K562 (cell line): ENCODE data around the gene GUK1. TPM values are rescaled to one million over a fixed set of nuclear protein-coding genes. Genes with fewer than 3 reads are reported as not detected.
A peak's percentile ranks its signal among the peaks of the same experiment; 100 is the strongest.

Source experiments
- EGR1 ChIP-seq: fragments of 450-650 bp; conservative IDR thresholded peaks from 2 replicates; pipeline ENCODE4 v1.6.1; 2017; ENCODE audit warnings: mild to moderate bottlenecking
- FOXA3 ChIP-seq, 2 experiments: fragments of 450-650 bp in 1 of 2; sonication (generic) in 1 of 2; formaldehyde crosslinking; IDR thresholded peaks in 1 of 2; conservative IDR thresholded peaks in 1 of 2; 2 replicates each; pipeline versions ENCODE4 v1.4.0 to v1.8.0; 2020 to 2022; ENCODE audit warnings: mild to moderate bottlenecking in 2 of 2, missing genetic modification reagents in 1 of 2
- FOXK2 ChIP-seq, 2 experiments: fragments of 450-650 bp; IDR thresholded peaks in 1 of 2; conservative IDR thresholded peaks in 1 of 2; 2 replicates each; pipeline ENCODE4 v1.6.1; 2016; ENCODE audit warnings: low read depth in 2 of 2, mild to moderate bottlenecking in 1 of 2
- HEY1 ChIP-seq: fragments of 250-450 bp; sonication (Bioruptor Pico); IDR thresholded peaks from 2 replicates; pipeline ENCODE4 v1.5.0; 2020; ENCODE audit warnings: mild to moderate bottlenecking, moderate library complexity, borderline replicate concordance
- ILF3 ChIP-seq: fragments of 450-650 bp; IDR thresholded peaks from 2 replicates; pipeline ENCODE4 v1.6.1; 2018; ENCODE audit warnings: antibody characterized with exemption, mild to moderate bottlenecking, moderate library complexity, borderline replicate concordance
- JUND ChIP-seq, 2 experiments: IDR thresholded peaks; 2 replicates in 1 of 2; 3 replicates in 1 of 2; pipeline ENCODE4 v1.6.1; 2011; ENCODE audit warnings: borderline replicate concordance in 2 of 2, low read depth in 2 of 2, low read length in 2 of 2, improper control_type of control experiment in 1 of 2, missing biosample characterization in 1 of 2, missing genetic modification characterization in 1 of 2, missing genetic modification reagents in 1 of 2
- MLX ChIP-seq, 2 experiments: fragments of 450-650 bp in 1 of 2; sonication (generic) in 1 of 2; formaldehyde crosslinking; conservative IDR thresholded peaks; 2 replicates each; pipeline versions ENCODE4 v1.4.0 to v1.8.1; 2020 to 2022; ENCODE audit warnings: mild to moderate bottlenecking in 1 of 2, missing genetic modification reagents in 1 of 2
- MYNN ChIP-seq, 2 experiments: sonication (generic); formaldehyde crosslinking in 1 of 2; IDR thresholded peaks; 2 replicates each; pipeline versions ENCODE4 v1.5.0 to v1.6.1; 2016 to 2020; ENCODE audit warnings: antibody characterized with exemption in 1 of 2, missing genetic modification reagents in 1 of 2
- RBM25 ChIP-seq: fragments of 200-400 bp; formaldehyde crosslinking; IDR thresholded peaks from 2 replicates; pipeline ENCODE4 v1.6.1; 2018; ENCODE audit warnings: low read length, low read depth, moderate library complexity; ENCODE audit not compliant: severe bottlenecking
- RHOXF2B ChIP-seq: fragments of 250-450 bp; sonication (Bioruptor Pico); conservative IDR thresholded peaks from 2 replicates; pipeline ENCODE4 v1.5.1; 2021
- RNF219 ChIP-seq: fragments of 250-450 bp; sonication (Bioruptor Pico); IDR thresholded peaks from 2 replicates; pipeline ENCODE4 v1.5.0; 2022; ENCODE audit warnings: mild to moderate bottlenecking
- SNAPC5 ChIP-seq: fragments of 250-450 bp; sonication (Bioruptor Pico); IDR thresholded peaks from 2 replicates; pipeline ENCODE4 v1.8.0; 2021; ENCODE audit warnings: moderate library complexity, mild to moderate bottlenecking, inconsistent platforms
- SRSF7 ChIP-seq: fragments of 200-400 bp; formaldehyde crosslinking; optimal IDR thresholded peaks from 2 replicates; pipeline ENCODE3; 2017; ENCODE audit warnings: mild to moderate bottlenecking, low read depth, low read length
- STAT5B ChIP-seq: fragments of 250-450 bp; sonication (Bioruptor Pico); IDR thresholded peaks from 2 replicates; pipeline ENCODE4 v1.8.0; 2021; ENCODE audit warnings: mild to moderate bottlenecking, inconsistent platforms
- TBP ChIP-seq: optimal IDR thresholded peaks from 2 replicates; pipeline ENCODE3; 2011; ENCODE audit warnings: low read depth, low read length, improper control_type of control experiment
- ZFP36 ChIP-seq: fragments of 150-350 bp; IDR thresholded peaks from 2 replicates; pipeline ENCODE4 v1.6.1; 2018; ENCODE audit warnings: low read length, low read depth; ENCODE audit not compliant: partially characterized antibody
- ZNF23 ChIP-seq: fragments of 250-450 bp; sonication (Bioruptor Pico); IDR thresholded peaks from 2 replicates; pipeline ENCODE4 v1.4.0; 2020; ENCODE audit warnings: mild to moderate bottlenecking
- ZNF507 ChIP-seq: conservative IDR thresholded peaks from 2 replicates; pipeline ENCODE4 v1.6.1; 2017; ENCODE audit warnings: missing genetic modification characterization, missing compliant biosample characterization
- ZNF512 ChIP-seq: IDR thresholded peaks from 2 replicates; pipeline ENCODE4 v1.6.1; 2016; ENCODE audit warnings: missing genetic modification characterization, missing compliant biosample characterization
- ZNF740 ChIP-seq, 3 experiments: fragments of 200-800 bp in 1 of 3; sonication (Bioruptor generic) in 1 of 3; sonication (generic) in 1 of 3; formaldehyde crosslinking in 1 of 3; IDR thresholded peaks; 2 replicates each; pipeline versions ENCODE4 v1.6.1 to v1.8.0; 2016 to 2022; ENCODE audit warnings: mild to moderate bottlenecking in 2 of 3, missing compliant biosample characterization in 2 of 3, missing genetic modification characterization in 2 of 3, missing genetic modification reagents in 1 of 3
- polyA plus RNA-seq, 8 experiments: library from polyadenylated mRNA; depleted of rRNA in 4 of 8; stranded (reverse) in 5 of 8; unstranded in 3 of 8; fragments of >200 nt; fragmentation: Nextera tagmentation in 2 of 8; fragmentation: Illumina TruSeq in 1 of 8; extraction: Ambion mirVana in 2 of 8; extraction: Trizol in 1 of 8; gene quantifications; 2 replicates each; pipeline versions ENCODE4 v1.2.1 to v1.2.3, GENCODE V29; 2011 to 2014; ENCODE audit warnings: inconsistent platforms in 1 of 8, missing spikeins in 1 of 8
- total RNA-seq, 7 experiments: library from RNA; depleted of rRNA in 6 of 7; stranded (reverse); fragments of >200 nt in 6 of 7; fragmentation: Illumina TruSeq in 2 of 7; extraction: Trizol in 2 of 7; gene quantifications; 2 replicates each; pipeline versions ENCODE4 v1.2.1 to v1.2.3, GENCODE V29; 2011 to 2021; ENCODE audit warnings: low replicate concordance in 1 of 7
- TF ChIP-seq, protein P1 (sequence below): sonication (generic); formaldehyde crosslinking; IDR thresholded peaks from 2 replicates; pipeline ENCODE4 v1.9.0; 2022; ENCODE audit warnings: mild to moderate bottlenecking, missing genetic modification reagents

The GUK1 gene
- total and polyA plus RNA-seq, 9 of the 15 experiments (the other 6 are each of a cell fraction or from before 2014, with no cell fraction given), result 7.0 to 331 (median 132) TPM

- TF ChIP-seq ZNF512 (tag) (no peak), STAT5B (CRISPR knock-in tag) (no peak), FOXA3 (CRISPR knock-in tag; conservative IDR thresholded peaks at IDR 0.05 in 1 of 2, IDR thresholded peaks at IDR 0.05 in 1 of 2) (peak in 1 of 2 experiments; percentile 38; a peak in 1 of 4 replicates), ILF3 (no peak), HEY1 (CRISPR knock-in tag) (0 out of 2 replicates have a peak, but pooled peaks have one; percentile 30), ZNF507 (tag) (no peak), SRSF7 (no peak), EGR1 (no peak), ZNF23 (CRISPR knock-in tag) (peak; percentile 48; the same call in 1 of the 2 replicates), RNF219 (CRISPR knock-in tag) (no peak), ZNF740 (CRISPR knock-in tag; IDR thresholded peaks at IDR 0.05) (no peak), ZNF740 (tag; IDR thresholded peaks at IDR 0.05) (no peak), SNAPC5 (CRISPR knock-in tag) (no peak), MLX (CRISPR knock-in tag; conservative IDR thresholded peaks at IDR 0.05) (no peak), ZFP36 (no peak), RBM25 (no peak), FOXK2 (conservative IDR thresholded peaks at IDR 0.05 in 1 of 2, IDR thresholded peaks at IDR 0.05 in 1 of 2; ENCODE audit: low read depth in 2 of 2) (no peak), MYNN (IDR thresholded peaks at IDR 0.05) (no peak), MYNN (CRISPR knock-in tag; IDR thresholded peaks at IDR 0.05) (no peak), RHOXF2B (CRISPR knock-in tag) (no peak), JUND (IDR thresholded peaks at IDR 0.05; ENCODE audit: borderline replicate concordance, low read depth, low read length) (no peak; the same call in 1 of the 2 replicates), JUND (tag; IDR thresholded peaks at IDR 0.05; ENCODE audit: borderline replicate concordance, low read depth, low read length) (no peak), TBP (peak; percentile 35)
- TF ChIP-seq, protein P1, sequence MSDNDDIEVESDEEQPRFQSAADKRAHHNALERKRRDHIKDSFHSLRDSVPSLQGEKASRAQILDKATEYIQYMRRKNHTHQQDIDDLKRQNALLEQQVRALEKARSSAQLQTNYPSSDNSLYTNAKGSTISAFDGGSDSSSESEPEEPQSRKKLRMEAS, result no peak
These were observed 611 bp upstream of the GUK1 start (continued) for GRCh38 chr1:228139406-228139930.
